ENCODE measurements around the gene CNR1.
"Not testable (repeated sequence)": the region's sequence is repeated elsewhere in the genome, so short reads cannot be mapped to it uniquely, and the experiment has no call there.

Gene CNR1

DNA sequence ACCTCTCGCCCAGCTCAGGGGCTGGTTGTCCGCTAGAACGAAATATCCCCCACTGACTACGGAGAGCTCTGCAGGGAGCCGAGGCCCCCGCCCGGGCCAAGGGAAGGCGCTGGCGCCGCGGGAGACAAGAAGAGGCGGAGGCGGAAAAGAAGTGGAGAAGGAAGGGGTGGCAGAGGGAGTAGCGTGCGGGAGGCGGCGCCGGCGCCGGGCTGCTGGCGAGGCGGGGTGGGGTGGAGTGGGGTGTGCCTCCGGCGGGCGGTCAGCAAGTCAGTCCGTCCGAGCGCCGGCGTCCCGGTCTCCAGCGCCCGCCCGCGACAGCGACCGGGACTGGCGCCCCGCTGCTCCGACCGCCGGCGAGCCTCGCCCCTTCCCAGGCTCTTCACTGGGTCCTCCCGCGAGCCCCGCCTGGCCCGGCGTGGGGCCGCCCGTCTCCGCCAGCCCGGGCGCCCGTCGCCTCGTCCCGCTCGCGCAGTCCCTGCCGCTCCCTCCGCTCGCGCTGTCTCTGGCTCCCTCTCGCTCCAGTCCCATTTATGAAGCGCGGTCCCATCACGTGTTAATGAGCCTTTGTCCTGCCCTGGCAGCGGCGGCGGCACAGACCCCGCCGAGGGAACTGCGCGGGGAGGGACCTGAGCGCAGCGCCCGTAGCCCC, at the start of gene CNR1:
Gene CNR1, minus strand, starts transcription at position 504 of the 649 bp plus-strand sequence. CDS start 21,073 bp downstream, outside the sequence.
- no peak for DNase-seq (ENCODE audit: low read depth)

DNA sequence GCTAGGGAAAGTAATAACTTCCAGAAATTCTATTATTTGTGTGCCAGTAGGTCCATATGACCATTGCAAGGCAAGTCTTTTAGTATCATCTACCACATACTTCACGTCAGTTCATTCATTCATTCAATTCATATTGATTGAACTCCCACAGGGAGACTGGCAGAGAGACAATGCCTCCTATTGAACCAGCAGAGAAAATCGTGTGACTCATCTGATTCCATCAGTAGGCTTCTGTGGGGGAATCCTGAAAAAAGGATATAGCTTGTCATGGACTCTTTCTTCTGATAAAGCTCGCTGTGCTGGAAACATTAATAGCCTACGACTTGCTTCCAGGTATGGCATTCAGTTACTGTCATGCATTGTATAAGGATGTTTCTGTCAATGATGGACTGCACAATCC, 45.3 kb upstream of the CNR1 start:
- no peak for DNase-seq (ENCODE audit: low read depth)

DNA sequence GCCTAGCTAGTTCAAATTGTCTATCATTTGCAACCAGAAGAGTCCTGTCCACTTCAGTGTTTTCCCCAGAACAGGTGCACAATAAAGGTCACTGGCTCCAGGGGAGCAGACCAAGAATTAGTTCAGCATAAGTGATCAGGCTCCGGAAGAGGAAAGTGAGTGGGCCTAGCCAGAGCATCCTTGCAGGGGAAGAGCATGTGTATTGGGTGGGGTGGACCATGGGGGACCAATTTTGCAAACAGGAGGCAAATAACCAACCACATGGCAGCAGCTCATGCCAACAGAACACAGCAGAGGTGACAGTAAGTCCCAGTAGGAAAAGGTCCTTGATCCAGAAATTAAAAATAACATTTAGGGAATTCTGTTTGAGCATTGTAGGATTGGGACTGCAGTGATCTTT, 43.2 kb upstream of the CNR1 start:
- no peak for DNase-seq (ENCODE audit: low read depth)

DNA sequence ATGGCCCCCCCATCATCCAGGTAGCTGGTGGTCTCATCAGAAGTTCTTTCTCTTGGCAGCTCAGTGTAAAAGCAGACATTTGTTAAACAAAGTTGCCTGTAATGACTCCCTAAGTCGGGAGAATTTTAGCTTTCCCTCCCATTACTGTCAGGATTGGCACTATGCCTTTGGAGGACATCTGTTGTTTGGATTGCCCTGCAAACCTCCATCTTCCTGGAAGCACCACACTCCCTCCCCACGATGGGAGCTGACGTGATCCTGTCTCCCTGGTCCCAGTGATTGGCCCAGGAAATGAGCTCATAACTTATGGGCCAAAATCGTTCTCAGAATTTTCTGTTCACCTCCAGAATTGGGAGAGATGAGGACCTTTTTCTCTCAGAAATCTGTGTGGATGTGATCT, 42.6 kb upstream of the CNR1 start:
- DNase-seq (ENCODE audit: low read depth) = no peak

DNA sequence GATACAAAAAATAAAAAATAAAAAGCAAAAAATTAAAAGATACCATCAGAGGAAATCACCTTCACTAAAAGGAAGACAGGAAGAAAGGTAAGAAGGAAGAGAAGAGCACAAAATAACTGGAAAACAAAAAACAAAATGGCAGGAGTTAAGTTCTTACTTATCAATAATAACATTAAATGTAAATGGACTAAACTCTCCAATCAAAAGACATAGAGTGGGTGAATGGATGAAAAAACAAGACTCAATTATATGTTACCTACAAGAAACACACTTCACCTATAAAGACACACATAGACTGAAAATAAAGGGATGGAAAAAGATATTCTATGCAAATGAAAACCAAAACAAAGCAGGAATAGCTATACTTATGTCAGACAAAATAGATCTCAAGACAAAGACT, 35.6 kb upstream of the CNR1 start:
- not testable (repeated sequence) for DNase-seq (ENCODE audit: low read depth)

DNA sequence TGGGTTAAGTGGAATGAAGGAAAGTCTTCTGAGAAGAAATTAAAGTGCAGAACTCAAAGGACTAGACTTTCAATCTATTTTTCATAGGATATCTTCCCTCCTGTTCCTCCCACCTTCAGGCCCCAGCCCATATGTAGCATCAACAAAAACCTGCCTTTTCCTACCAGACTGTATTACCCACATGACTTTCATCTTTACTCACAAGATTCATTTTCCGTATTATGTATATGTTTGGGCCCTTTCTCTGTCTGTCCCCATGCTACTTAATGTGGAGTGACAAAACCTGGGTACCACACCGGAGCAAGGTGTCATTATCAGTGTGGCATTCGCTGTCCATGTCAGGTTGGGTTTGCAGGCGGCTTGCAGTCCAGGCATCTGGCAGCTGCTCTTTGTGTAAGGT, 18.8 kb upstream of the CNR1 start:
- no peak for DNase-seq (ENCODE audit: low read depth)

DNA sequence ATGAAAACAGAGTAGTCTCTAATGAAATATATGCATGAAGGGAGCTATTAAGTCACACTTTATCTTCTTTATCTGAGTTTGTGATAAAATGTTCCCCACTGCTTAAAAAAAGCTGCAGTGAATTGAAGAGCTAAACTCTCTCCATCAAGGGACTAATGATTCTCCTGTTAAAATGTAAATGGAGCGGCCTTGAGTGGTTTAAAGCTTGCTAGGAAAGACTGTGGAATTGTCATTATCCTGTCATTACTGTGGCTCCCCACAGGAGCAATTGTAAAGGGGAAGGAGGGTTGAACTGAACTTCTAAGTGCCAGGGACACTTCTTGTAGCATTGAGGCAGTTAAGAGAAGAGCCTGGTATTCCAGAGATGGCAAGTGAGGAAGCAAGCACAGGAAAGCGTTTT, 17.3 kb upstream of the CNR1 start:
- no peak for DNase-seq (ENCODE audit: low read depth)

DNA sequence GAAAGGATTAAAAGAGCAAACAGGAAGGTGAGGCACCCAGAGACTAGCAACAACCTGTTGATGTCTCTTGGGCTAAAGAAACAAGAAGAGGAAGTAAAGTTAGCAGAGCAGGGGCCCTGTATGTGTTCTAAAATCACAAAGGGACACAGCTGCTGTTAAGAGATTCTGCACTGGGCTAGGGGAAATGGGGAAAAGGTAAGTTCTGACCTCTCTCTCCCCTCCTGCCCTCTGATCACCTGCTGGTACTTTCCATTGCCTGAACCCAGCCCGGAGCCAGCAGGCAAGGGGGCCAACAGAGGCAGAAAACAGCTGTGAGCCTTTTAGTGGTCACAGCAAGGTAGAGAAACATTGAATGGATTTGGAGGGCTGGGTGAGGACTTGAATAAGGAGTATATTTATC, 13.5 kb upstream of the CNR1 start:
- DNase-seq (ENCODE audit: low read depth) = no peak

DNA sequence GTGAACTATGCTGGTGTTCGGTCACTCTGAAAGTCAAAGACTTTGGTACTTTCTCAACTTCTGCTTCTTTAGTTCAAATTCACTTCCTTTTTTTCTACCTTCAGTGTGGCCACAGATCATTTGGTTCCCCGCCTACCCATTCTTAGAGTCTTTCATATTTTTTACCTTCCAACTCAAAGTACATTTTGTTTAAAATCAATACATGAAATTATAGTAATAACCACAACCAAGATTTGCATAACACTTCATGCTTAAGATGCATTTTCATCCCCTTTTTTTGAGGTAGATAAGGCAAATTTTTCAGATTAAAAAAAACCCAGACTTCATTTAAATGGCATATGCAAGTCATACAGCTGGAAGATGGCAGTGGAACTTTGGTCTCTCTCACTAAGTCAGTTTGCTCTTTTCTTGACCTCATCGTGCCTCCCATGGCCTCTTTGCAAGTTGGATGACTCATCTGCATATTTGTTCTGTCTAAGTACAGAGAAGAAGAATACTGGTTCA, 11.9 kb upstream of the CNR1 start:
- DNase-seq (ENCODE audit: low read depth) = no peak

DNA sequence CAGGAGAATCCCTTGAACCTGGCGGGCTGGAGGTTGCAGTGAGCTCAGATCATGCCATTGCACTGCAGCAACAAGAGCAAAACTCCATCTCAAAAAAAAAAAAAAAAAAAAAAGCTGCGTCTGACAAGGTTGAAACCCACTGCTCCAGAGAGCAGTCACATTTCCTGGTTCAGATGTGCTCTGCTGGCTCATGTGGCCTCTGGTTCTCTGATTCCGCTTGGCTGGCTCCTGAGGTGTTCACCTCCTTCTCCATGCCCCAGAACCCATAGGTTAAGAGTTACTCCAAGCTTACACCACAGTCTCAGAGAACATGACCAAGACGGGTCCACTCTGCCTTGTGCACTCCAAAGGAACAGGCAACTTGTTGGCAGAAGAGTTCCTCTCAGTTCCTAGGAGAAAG, 8.8 kb upstream of the CNR1 start:
- no peak for DNase-seq (ENCODE audit: low read depth)

DNA sequence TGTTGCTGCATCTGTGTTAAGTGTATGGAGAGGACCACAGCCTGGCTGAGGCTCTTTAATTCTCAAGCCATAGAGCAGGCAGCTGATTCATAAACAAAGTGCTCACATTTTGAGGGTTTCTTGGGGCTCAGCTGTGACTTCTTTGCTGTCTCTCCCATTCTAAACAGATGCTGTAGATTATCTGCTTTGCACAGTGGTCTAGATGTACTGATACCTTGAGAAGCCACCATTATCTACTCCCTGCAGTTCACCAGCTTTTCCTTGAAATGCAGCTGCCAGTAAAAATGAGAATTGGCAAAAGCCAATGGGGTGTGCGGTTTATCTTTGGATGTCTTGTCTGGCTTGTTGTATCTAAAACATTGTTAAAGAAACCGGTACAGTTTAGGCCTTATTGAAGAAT, 5.2 kb upstream of the CNR1 start:
- no peak for DNase-seq (ENCODE audit: low read depth)

DNA sequence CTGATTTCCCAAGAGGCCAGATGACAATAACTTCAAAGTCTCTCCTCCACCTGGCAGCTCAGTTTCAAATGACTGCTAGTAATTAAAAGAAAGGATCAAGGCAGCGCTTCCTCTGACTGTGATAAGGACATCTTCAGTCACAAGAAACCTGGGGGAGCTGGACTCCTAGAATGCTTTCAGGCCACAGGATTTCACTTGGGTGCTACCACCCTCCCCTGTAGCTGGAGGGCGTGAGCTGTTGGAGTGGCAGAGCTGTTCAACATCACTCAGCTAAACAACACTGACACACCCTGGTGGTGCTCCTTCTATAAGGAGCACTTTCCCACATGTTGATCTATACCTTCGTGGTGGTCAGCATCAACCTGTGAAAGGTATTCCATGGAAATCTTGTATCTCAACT, 2.2 kb upstream of the CNR1 start:
- no peak for DNase-seq (ENCODE audit: low read depth)

DNA sequence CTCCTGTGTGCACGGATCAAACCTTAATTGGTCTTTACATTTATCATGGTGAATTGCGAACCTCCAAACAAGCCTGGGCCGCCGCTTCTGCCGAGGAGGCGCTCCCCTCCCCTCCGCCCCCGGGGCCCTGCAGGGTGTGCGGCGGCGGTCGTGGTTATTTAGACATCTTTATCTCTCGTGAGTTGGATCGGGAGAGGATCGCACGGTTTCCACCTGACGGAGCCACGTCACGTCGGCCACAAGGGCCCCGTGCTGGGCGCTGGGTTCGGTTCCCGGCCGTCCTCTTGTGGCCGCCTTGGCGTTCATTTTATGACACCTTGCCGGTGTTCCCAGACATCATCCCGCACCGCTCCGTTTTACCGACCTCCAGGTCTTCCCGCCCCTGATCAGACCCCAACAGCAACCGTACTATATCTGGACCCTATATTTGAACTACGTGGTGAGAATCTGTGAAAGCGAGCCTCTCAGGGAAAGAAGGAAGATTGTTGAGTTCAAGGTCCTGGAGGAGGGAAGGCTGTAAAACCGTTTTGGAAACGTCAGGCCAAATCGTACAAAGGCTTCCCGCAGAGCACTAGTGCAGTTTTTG, 1.3 kb upstream of the CNR1 start:
- DNase-seq (ENCODE audit: low read depth) = no peak

DNA sequence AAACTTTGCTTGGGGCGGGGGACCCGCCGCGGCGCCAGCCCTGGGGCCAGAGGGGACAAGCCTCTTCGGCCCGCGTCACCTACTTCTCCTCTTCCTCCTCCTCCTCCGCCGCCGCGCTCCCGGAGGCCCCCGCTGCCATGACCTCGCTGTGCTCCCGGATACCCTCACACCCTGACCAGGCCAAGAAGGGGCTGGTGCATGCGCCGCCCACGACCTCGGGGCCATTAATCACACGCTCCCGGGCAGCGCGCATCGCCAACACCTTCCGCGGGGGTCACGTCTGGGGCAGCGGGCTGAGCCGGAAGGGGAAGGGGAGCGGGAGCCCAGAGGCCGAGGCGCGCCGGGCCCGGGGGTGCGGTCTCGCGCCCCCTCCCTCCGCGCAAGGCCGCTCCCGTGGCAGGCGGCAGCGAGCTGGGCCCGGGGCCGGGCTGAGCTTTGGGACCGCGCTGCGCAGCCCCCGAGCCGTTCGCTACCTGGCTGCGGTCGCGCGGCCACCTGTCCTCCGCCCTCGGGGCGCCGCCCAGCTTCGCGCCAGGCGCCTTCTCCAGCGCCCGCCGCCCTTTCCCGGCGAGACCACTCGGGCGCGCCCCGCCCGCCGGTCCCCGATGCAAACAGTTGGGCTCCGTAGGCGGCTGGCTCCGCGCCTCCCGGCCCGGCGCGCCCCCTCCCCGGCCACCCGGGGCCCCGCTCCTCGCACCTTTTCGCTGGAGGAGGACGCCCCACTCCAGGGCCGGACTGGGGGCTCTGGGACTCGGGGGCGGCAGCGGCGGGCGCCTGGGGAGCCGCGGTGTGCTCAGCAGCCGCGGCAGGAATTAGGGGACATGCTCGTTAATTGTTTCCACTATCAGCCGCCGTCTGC, 575 bp upstream of the CNR1 start:
- no peak for DNase-seq (ENCODE audit: low read depth)

DNA sequence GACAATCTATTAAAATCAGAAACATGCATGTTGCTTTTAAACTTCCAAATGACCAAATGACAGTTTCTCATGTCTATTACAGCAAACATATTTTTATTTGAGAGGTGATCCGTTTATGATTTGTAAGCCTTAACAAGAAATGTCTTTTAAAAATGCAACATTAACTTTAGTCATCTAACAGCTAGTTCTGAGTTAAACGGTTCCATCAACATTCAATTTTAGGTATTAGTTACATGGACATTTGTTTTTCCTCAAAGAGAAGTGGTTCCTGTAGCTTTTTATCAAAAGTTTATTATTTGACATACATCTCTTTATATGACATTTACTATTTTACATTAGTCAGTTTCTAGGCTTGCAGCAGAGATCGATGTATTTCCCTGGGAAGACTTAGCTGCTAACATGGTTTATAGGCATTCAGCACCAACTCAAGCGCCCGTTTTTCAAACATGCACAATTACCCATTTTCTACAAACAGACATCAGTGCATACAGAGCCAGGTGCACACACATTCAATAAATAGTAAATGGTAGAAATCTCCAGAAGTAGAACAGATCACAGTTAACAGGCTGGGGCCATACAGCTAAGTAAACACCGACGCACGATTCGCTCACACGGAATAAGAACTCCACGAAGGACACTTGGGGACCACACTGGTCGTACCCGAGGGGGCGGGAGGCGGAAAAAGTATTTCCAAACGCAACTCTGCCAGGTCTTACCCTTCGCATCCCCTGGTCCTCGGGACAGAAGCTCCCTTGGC, 882 bp downstream of the CNR1 start:
- DNase-seq (ENCODE audit: low read depth) = no peak

DNA sequence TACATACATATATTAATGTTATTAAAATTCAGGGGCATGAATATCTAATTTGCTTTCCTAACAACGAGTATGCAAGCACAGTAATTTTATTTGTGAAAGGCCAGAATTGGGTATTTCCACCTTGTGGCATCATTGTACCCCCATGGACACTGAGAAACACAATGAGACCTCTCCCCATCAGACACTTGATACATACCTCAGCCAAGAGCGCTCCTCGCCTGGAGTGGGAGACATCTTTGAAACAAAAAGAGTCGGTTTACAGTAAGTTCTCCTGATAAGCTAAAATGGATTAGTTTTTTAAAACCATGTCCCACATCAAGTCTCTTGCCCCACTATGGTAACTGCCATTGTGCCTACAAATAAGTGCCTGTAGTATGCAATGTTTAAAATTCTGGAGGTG, 2.1 kb downstream of the CNR1 start:
- no peak for DNase-seq (ENCODE audit: low read depth)

DNA sequence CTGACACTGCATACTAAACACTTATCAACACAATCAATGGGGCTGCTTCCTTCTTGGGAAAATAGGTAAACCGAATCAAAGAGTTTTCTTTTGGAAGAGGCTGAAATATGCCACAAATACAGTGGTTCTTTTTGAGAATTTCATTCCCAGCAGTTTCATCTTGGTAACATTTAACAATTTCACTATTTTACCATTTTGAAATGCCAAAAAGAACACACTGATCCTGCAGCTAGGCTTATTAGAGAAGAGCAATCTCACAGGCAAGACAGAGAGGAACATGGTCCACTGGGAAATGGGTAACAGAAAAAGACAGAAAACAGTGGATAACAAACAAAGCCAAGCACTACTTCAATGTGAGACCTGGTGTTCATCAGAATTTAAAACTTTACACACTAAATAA, 2.5 kb downstream of the CNR1 start:
- DNase-seq (ENCODE audit: low read depth) = no peak

DNA sequence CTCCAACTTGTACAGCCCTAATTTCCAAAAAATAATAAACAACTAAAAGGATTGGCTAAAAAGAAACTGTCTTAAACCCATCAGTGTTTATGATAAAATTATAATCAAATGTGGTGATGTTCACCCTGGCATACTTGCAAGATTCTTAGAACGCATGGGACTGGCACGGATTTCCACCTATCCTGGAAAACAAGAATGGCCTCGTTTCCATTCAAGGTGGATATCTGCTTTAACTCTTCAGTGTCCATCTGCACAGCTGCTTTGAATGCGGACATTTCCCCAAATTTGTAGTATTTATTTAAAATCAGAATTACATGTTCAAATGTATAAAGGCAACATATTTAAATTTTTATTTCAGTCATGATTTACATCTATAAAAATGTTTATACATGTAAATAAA, 4.2 kb downstream of the CNR1 start:
- DNase-seq (ENCODE audit: low read depth) = no peak

DNA sequence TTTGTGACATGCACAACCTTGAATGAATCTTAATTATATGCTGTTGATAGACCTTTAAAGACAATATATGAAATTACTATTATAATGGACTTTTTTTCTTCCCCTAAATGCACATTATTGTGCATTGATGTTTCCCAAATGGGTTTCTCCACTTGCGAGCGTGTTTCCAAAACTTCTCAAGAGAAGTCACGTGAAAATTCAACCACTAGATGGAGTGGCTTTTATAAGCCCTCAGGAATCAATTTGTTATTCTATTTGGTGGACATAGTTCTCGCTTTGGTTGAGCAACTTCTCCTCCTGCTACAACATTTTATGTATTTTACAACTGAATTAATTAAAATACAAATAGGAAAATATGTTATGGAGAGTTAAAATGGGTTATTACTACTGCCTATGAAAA, 9.0 kb downstream of the CNR1 start:
- DNase-seq (ENCODE audit: low read depth) = no peak

DNA sequence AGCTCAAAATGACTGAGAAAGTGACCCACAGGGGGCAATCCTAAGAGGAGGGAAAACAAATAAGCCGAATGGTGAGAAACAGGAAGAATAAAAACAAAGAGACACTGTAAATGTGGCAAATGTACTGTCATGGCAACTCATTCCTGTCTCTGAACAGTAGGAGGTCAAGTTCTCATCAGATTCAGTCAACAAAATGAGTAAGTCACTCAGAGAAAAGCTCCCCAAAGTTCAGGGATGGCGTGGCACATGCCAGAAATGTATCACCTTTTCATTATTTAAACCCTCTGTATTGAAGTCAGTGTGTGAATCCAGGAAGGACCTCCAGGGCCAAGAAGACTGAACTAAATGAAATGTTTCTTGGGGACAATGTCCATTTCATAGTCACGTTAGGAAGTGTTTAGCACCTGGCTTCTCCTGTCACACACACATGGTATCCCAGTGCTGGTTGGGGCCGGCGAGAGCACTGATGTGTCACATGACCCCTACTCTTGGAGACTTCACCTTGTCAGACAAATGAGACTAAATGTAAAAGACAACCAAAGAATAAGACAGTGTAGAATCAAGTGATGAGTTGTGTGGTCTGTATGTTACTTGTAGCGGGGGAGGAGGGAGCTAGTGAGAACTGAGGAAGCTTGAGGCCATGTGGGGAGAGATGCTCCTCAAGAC, 20.7 kb downstream of the CNR1 start:
- no peak for DNase-seq (ENCODE audit: low read depth)

DNA sequence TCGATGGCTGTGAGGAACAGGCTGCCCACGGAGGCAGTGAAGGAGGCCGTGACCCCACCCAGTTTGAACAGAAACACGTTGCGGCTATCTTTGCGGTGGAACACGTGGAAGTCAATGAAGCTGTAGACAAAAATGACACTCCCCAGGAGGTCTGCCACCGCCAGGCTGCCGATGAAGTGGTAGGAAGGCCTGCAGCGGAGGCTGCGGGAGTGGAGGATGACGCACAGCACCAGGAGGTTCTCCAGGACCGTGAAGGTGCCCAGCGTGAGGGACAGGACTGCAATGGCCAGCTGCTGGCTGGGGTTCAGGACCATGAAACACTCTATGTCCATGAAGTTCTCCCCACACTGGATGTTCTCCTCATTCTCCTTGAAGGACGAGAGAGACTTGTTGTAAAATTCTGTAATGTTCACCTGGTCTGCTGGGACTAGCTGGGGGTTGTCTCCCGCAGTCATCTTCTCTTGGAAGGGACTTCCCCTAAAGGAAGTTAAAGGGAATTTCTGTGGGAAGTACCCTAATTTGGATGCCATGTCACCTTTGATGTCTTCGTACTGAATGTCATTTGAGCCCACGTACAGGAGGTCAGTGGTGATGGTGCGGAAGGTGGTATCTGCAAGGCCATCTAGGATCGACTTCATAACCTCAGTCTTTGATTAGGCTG, 21.4 kb downstream of the CNR1 start:
- DNase-seq (ENCODE audit: low read depth) = no peak
